GM12865 (cell line): ENCODE measurements around the gene KRT33B.
"Not testable (repeated sequence)": the region's sequence is repeated elsewhere in the genome, so short reads cannot be mapped to it uniquely, and the experiment has no call there.

Experiments
- DNase-seq: peaks from one replicate; pipeline ENCODE4 v3.0.0; 2010; ENCODE audit warnings: low read depth
- H3K4me3 ChIP-seq: 2 replicates; pipeline ENCODE4 v1.5.1; 2011; ENCODE audit warnings: mild to moderate bottlenecking, low read depth, low read length, control low read depth
- TF ChIP-seq, protein P1 (sequence below): IDR thresholded peaks from 2 replicates; pipeline ENCODE4 v1.5.1; 2011; ENCODE audit warnings: low read length, control low read depth, low read depth, inconsistent platforms; ENCODE audit not compliant: insufficient read depth; ENCODE audit errors: missing control alignments

KRT33B gene

DNA sequence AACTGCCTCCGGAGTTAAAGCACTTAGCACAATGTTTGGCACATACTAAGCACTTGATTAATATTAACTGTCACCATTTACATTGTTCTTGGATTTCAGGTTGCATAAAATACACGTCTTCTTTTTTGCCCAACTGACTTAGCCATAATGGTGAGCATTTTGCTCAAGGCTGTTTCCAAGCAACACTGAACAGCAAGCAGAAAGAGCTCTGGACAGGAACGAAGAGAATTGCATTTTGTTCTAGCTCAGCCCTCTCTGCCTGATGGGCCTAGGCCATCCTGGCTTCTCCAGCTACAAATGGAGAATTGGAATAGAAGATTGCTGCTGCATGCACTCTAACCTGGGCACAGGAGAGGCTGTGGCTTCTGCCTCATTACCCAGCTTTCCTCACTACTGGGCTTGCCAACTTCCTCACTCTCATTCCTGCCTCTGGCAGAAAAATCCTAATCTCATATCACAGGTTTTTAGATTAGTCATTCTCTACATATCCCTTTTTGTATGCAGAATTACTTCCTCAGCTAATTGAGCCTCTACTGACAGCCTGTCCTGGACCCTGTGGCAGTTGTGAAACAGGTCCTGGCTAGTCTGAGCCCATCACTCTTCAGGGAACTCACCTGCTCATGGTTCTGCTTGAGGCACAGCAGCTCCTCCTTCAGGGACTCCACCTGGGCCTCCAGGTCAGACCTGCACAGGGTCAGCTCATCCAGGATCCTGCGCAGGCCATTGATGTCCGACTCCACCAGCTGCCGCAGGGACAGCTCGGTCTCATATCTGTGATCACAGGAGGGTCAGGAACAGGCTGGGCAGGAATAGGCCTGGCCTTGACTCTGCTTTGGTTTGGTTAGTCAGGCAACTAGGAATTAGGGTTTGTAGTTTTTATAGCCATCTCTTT, 21.5 kb downstream of the KRT33B start:
- TF ChIP-seq, protein P1, sequence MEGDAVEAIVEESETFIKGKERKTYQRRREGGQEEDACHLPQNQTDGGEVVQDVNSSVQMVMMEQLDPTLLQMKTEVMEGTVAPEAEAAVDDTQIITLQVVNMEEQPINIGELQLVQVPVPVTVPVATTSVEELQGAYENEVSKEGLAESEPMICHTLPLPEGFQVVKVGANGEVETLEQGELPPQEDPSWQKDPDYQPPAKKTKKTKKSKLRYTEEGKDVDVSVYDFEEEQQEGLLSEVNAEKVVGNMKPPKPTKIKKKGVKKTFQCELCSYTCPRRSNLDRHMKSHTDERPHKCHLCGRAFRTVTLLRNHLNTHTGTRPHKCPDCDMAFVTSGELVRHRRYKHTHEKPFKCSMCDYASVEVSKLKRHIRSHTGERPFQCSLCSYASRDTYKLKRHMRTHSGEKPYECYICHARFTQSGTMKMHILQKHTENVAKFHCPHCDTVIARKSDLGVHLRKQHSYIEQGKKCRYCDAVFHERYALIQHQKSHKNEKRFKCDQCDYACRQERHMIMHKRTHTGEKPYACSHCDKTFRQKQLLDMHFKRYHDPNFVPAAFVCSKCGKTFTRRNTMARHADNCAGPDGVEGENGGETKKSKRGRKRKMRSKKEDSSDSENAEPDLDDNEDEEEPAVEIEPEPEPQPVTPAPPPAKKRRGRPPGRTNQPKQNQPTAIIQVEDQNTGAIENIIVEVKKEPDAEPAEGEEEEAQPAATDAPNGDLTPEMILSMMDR = no peak
- DNase-seq = no peak
- H3K4me3 ChIP-seq = no peak overlapping the region

DNA sequence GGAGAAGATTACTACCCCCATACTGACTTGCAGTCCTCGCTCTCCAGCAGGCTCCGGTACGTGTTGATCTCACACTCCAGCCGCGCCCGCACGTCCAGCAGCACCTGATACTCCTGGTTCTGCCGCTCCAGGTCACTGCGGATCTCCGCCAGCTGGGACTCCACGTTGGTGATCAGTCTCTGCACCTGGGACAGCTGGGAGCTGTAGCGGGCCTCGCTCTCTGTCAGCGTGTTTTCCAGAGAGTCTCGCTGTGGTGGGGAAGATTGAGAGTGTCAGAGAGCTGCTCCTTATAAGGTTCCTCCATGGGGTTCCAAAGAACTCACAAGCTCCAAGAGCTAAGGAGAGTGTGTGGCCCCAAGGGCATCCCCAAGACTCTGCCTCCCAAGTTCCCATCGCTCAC, 23.2 kb downstream of the KRT33B start:
- H3K4me3 ChIP-seq, DNase-seq: not testable (repeated sequence)

DNA sequence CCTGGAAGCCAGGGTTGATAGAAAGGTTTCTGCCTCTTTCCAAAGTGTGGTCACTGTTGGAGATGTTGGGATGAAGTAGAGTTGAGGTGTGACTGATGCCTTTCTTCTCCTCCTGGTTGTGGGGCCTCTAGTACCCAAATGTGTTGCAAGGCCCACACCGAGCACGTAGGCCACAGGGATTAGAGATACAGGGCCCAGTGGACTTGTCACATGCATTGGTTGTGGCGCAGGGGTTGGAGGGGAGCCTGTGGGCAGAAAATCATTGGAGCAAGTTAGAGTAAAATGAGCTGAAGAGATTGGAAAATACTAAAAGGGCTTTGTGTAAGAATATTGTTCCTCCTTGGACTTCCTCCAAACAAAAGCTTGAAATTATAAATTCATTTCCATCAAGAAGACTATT, 23.6 kb downstream of the KRT33B start:
- TF ChIP-seq, protein P1 = no peak

GRCh38 chr17:41343029-41343428, 26.6 kb downstream of the KRT33B start:
- no peak overlapping the region for H3K4me3 ChIP-seq
- no peak for DNase-seq
- TF ChIP-seq, protein P1 = no peak

More for the DNA sequence above, 23.6 kb downstream of the KRT33B start:
- no peak for DNase-seq
- no peak overlapping the region for H3K4me3 ChIP-seq

- DNase-seq = peak; percentile 29
- no peak overlapping the region for H3K4me3 ChIP-seq
- TF ChIP-seq, protein P1 = no peak
Measured at GRCh38 chr17:41340934-41341861, 28.4 kb downstream of the KRT33B start.

- no peak for DNase-seq
- no peak overlapping the region for H3K4me3 ChIP-seq
Measured at GRCh38 chr17:41340494-41340893, 29.1 kb downstream of the KRT33B start.

More at GRCh38 chr17:41340494-41340893, 29.1 kb downstream of the KRT33B start:
- TF ChIP-seq, protein P1 = no peak
